ENCODE data around the gene AP2B1. TPM values are rescaled to one million over a fixed set of nuclear protein-coding genes. Genes with fewer than 3 reads are reported as not detected.

The AP2B1 gene
- total RNA-seq, 1 donor from 2014 or later, result 145 TPM

DNA sequence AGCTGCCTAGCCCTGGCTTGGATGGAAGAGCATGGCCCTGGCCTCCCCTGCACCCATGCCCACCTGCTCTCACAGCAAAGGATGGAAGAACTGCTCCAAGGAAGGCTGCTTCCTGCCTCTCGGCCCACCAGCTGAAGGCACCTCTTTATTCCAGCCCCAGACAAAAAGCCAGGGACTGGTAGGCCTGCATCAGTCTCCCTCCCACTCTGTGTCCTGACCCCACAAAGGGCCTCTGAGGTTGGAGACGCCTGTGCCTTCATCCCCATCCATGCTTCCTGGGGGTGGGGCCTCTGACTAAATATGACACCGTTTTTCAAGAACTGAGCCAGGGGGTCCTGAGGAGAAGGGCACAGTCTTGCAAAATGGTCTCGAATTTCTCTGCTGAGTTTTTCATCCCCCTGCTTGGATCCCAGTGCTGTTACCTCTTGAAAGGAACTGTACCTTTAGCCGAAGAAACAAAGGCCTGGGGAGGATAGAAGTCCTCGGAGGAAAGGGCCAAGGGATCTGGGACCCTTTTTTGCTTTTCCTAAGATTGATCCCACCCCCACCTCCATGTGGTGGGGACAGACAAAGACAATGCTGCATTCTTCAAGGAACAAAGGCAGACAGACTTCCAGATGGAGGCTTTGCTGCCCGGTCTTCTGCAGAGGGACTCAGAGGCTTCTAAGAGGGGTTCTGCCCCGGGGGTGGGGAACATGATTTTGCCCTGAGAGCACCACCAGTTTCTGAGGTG lies 178.8 kb downstream of the AP2B1 start:
- no peak for ATAC-seq
- TF ChIP-seq, protein P1, sequence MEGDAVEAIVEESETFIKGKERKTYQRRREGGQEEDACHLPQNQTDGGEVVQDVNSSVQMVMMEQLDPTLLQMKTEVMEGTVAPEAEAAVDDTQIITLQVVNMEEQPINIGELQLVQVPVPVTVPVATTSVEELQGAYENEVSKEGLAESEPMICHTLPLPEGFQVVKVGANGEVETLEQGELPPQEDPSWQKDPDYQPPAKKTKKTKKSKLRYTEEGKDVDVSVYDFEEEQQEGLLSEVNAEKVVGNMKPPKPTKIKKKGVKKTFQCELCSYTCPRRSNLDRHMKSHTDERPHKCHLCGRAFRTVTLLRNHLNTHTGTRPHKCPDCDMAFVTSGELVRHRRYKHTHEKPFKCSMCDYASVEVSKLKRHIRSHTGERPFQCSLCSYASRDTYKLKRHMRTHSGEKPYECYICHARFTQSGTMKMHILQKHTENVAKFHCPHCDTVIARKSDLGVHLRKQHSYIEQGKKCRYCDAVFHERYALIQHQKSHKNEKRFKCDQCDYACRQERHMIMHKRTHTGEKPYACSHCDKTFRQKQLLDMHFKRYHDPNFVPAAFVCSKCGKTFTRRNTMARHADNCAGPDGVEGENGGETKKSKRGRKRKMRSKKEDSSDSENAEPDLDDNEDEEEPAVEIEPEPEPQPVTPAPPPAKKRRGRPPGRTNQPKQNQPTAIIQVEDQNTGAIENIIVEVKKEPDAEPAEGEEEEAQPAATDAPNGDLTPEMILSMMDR (IDR thresholded peaks at IDR 0.05), result no peak
- H3K4me1 ChIP-seq, result peaks cover 19% of the 10 kb centered on the region
- H3K9me3 ChIP-seq, result no peaks in the 10 kb centered on the region
- H3K27me3 ChIP-seq (ENCODE audit: low read depth), result no peaks in the 10 kb centered on the region
- H3K4me3 ChIP-seq, result no peak overlapping the region
- H3K27ac ChIP-seq, result no peak overlapping the region
- H3K36me3 ChIP-seq, result no peaks in the 10 kb centered on the region
- no peak for DNase-seq
- intact Hi-C loops (cut with DNase I), result no loop called here

DNA sequence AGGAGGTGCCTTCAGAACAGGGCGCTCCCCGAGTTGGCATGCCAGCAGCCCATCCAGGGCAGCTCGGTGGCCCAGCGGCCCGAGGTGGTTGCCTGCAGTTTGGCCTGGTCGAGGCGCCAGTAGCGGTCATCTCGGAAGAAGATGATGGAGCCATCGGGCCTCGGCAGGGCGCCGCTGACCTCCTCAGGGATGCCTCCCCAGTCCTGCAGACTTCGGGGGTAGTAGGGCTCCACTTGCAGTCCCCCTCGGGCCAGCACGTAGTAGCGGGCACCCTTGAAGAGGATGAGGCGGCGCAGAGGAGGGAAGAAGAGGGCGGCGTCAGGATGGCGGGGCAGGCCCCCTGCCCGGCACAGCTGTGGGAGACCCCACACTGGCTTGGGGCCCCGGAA lies 179.4 kb downstream of the AP2B1 start:
- DNase-seq, result no peak
- Histone ChIP-seq H3K9me3 (no peaks in the 10 kb centered on the region), H3K27ac (no peak overlapping the region), H3K36me3 (no peaks in the 10 kb centered on the region), H3K4me3 (no peak overlapping the region), H3K27me3 (ENCODE audit: low read depth) (no peaks in the 10 kb centered on the region), H3K4me1 (peaks cover 19% of the 10 kb centered on the region)
- intact Hi-C loops (cut with DNase I), result no loop called here
- TF ChIP-seq, protein P1 (IDR thresholded peaks at IDR 0.05), result no peak
- ATAC-seq, result no peak

DNA sequence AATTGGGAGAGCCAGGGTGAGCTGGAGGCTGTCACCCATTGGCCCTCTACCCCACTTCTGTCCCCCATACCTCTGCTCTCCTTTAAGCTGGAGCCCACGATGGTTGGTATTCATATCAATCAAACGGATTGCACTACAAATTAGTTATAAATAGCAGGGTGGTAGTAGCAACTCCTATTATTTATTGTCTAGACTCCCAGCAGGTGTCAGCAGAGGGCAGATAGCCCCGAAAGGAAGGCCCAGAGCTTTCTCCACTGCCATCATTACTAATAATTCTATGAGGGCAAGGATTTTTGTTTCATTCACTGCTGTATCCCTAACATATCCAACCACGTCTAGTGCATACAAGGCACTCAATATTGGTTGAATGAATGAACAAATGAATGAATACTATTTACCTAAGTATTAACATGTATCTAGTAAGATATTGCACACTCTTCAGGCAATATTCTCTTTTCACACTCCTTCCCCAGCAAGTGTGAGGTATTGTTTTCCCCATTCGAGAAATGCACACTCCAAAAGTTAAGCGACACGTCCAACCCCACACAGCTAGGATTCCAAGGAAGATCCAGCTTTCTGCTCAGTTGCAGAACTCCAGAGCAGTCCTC lies 179.9 kb downstream of the AP2B1 start:
- TF ChIP-seq, protein P1 (IDR thresholded peaks at IDR 0.05), result peak; percentile 51
- H3K36me3 ChIP-seq, result no peaks in the 10 kb centered on the region
- no peak overlapping the region for H3K4me3 ChIP-seq
- H3K4me1 ChIP-seq, result peaks cover 19% of the 10 kb centered on the region
- intact Hi-C loops (cut with DNase I), result no loop called here
- peak in 1 of 2 donors; percentile 16 for ATAC-seq
- no peak overlapping the region for H3K27ac ChIP-seq
- no peaks in the 10 kb centered on the region for H3K9me3 ChIP-seq
- no peaks in the 10 kb centered on the region for H3K27me3 ChIP-seq (ENCODE audit: low read depth)
- DNase-seq, result no peak

DNA sequence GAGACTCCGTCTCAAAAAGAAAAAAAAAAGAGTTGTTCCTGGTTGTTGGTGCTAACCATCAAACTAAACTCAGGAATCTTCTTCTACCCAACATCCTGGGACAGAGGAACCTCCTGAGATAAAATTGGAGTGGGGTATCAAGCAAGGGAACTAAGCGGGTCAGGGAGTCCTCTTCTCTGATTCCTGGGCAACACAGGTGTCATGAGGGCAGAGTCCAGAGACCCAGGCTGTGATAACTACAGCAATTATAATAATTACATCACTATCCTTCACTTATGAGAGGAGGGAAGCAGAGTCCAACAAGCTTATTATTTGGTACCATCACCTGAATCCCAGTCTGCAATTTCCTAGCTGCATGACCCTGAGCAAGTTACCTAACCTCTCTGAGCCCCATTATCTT lies 181.7 kb downstream of the AP2B1 start:
- intact Hi-C loops (cut with DNase I), result no loop called here
- TF ChIP-seq, protein P1 (IDR thresholded peaks at IDR 0.05), result no peak

DNA sequence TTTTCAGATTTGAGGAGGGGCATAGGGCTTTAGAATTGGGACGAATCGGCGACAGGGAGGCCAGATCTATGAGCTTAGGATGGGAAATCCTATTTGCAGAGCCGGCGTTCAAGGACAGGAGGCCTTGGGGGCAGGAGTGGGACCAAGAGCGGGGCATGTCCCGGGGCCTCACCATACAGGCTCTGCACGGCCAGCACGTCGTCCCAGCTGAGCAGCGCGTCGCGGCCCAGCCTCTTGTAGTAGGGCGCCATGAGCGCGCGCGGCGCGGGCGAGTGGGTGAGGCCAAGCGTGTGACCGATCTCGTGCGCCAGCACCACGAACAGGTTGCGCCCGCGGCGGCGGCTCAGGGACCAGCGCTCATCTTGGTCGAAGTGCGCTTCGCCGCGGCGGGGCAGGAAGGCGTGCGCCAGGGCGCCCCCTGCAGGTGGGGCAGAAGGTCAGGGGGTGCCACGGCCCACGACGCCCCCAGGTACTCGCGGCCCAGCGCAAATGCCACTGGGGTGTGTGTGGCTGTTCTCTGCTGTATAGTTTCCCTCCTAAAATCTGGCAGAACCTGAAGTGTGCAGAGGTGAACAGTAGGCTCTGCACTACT lies 182.9 kb downstream of the AP2B1 start:
- Histone ChIP-seq H3K4me1 (peaks cover 17% of the 10 kb centered on the region), H3K4me3 (no peak overlapping the region), H3K9me3 (no peaks in the 10 kb centered on the region), H3K27me3 (ENCODE audit: low read depth) (no peaks in the 10 kb centered on the region), H3K27ac (no peak overlapping the region), H3K36me3 (no peaks in the 10 kb centered on the region)
- intact Hi-C loops (cut with DNase I), result no loop called here
- no peak for ATAC-seq
- no peak for DNase-seq
- TF ChIP-seq, protein P1 (IDR thresholded peaks at IDR 0.05), result no peak

More for the DNA sequence above, 181.7 kb downstream of the AP2B1 start:
- Histone ChIP-seq H3K36me3 (no peaks in the 10 kb centered on the region), H3K27me3 (ENCODE audit: low read depth) (no peaks in the 10 kb centered on the region), H3K4me1 (peaks cover 17% of the 10 kb centered on the region), H3K27ac (no peak overlapping the region), H3K4me3 (no peak overlapping the region), H3K9me3 (no peaks in the 10 kb centered on the region)
- DNase-seq (no peak), ATAC-seq (no peak)

Data from lower lobe of right lung (tissue), 2 donors.